ENCODE results near the gene RFTN2.
"Not testable (repeated sequence)": the region's sequence is repeated elsewhere in the genome, so short reads cannot be mapped to it uniquely, and the experiment has no call there.

The RFTN2 gene

DNA sequence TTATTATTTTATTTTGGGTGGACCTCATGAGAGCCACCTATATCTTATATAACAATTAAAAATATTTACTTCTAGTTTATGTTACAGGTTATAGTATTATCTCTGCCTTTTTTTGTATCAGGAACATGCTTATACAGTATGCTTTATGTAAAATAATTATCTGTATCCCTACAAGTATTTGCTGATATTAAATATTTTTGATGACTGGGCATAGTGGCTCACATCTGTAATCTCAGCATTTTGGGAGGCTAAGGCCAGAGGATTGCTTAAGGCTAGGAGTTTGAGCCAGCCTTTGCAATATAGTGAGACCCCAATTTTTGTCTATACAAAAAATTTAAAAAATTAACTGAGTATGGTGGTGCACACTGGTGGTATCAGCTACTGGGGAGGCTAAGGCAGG is 119.9 kb downstream of the RFTN2 start:
- TF ChIP-seq, protein P1, sequence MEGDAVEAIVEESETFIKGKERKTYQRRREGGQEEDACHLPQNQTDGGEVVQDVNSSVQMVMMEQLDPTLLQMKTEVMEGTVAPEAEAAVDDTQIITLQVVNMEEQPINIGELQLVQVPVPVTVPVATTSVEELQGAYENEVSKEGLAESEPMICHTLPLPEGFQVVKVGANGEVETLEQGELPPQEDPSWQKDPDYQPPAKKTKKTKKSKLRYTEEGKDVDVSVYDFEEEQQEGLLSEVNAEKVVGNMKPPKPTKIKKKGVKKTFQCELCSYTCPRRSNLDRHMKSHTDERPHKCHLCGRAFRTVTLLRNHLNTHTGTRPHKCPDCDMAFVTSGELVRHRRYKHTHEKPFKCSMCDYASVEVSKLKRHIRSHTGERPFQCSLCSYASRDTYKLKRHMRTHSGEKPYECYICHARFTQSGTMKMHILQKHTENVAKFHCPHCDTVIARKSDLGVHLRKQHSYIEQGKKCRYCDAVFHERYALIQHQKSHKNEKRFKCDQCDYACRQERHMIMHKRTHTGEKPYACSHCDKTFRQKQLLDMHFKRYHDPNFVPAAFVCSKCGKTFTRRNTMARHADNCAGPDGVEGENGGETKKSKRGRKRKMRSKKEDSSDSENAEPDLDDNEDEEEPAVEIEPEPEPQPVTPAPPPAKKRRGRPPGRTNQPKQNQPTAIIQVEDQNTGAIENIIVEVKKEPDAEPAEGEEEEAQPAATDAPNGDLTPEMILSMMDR (conservative IDR thresholded peaks at IDR 0.05; ENCODE audit: low read length): no peak
- DNase-seq (ENCODE audit: low read depth): no peak
- H3K4me3 ChIP-seq (ENCODE audit: low read length): no peak overlapping the region

DNA sequence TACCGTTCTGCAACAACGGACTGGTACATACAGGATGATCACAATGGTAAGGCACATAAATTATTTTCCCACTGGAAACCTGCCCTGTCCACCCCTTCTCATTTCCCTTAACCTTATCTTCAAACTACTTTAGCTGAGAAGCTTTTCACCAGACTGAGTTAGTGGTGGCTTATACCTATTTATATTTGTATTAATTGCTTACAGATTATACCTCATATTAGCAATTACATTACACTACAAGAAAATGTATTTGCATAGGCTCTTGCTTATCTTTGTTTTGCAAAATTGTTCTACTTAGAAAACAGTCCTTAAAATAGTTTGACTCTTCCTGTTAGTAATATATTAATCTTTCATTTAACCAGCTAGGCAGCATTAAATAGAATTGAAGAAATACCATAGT is 124.1 kb downstream of the RFTN2 start:
- DNase-seq (ENCODE audit: low read depth); H3K4me3 ChIP-seq (ENCODE audit: low read length): not testable (repeated sequence)

GRCh38 chr2:197548582-197548981 is 126.8 kb downstream of the RFTN2 start:
- no peak overlapping the region for H3K4me3 ChIP-seq (ENCODE audit: low read length)
- TF ChIP-seq, protein P1 (conservative IDR thresholded peaks at IDR 0.05; ENCODE audit: low read length): no peak
- DNase-seq (ENCODE audit: low read depth): no peak

GRCh38 chr2:197547163-197547900 is 128.1 kb downstream of the RFTN2 start:
- TF ChIP-seq, protein P1 (conservative IDR thresholded peaks at IDR 0.05; ENCODE audit: low read length): no peak
- no peak overlapping the region for H3K4me3 ChIP-seq (ENCODE audit: low read length)
- no peak for DNase-seq (ENCODE audit: low read depth)

DNA sequence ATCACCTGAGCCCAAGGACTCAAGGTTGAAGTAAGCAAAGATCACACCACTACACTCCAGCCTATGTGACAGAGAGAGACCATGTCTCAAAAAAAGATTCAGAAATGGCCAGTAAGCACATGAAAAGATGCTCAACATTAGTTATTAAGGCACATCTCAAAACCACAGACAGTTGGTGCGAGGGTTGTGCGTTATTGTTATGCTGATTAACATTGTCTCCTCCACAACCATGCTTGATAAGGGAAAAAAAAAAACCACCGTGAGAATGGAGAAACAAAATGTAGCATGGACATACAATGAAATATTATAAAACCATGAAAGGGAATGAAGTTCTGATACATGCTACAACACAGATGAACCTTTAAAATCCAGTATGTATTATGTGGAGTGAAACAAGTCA is 132.2 kb downstream of the RFTN2 start:
- TF ChIP-seq, protein P1 (conservative IDR thresholded peaks at IDR 0.05; ENCODE audit: low read length): no peak
- H3K4me3 ChIP-seq (ENCODE audit: low read length): no peak overlapping the region
- DNase-seq (ENCODE audit: low read depth): no peak

DNA sequence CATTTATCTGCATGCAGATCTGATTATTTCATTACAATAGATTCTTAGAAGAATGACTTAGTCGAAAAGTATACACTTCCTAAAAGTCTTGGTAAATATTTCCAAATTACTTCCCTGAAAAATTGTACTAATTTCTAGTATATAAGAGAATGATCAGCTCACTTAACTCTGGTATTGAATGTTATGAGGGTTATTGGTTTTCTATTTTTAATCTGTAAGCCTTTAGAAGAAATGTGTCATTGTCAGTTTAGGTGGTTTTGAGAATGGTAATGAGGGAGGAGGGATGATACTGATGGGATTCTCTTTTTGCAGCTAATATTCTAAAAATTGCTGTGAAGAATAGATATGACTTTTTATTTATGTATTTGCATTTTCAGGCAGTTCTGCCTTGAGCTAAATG is 135.7 kb downstream of the RFTN2 start:
- TF ChIP-seq, protein P1 (conservative IDR thresholded peaks at IDR 0.05; ENCODE audit: low read length): no peak
- DNase-seq (ENCODE audit: low read depth): no peak
- no peak overlapping the region for H3K4me3 ChIP-seq (ENCODE audit: low read length)

DNA sequence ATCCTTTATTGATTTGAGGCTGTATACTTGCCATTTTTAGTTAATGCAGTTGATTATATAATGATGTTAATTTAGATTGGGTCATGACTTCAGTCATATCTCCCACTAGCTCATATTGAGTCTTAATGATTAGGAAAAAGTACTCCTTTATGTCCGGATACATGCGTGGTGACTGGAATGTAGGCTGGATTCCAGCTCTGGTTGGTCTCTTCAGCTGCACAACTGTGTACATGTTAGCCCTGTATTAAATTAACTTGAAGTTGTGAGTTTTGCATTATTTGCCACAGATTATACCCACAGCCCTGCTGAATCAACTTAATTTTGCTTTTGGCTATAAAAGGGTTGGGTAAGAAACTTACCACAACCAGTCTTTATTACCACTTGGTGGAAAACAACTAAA is 137.0 kb downstream of the RFTN2 start:
- DNase-seq (ENCODE audit: low read depth): peak; percentile 39
- H3K4me3 ChIP-seq (ENCODE audit: low read length): no peak overlapping the region
- TF ChIP-seq, protein P1 (conservative IDR thresholded peaks at IDR 0.05; ENCODE audit: low read length): no peak

Data from AG10803 (cell line).